Thoracic aorta (tissue), 2 donors: ENCODE data around the gene CWF19L2. TPM values are rescaled to one million over a fixed set of nuclear protein-coding genes. Genes with fewer than 3 reads are reported as not detected.
"Not testable (repeated sequence)": the region's sequence is repeated elsewhere in the genome, so short reads cannot be mapped to it uniquely, and the experiment has no call there.

Experiments
- ATAC-seq: fragments of 150-250 bp; one replicate; pipeline ENCODE4 v1.8.0; 2017; ENCODE audit warnings: low read depth; ENCODE audit not compliant: insufficient number of reproducible peaks, low FRiP score
- DNase-seq: peaks from one replicate; pipeline ENCODE4 v3.0.0-alpha.2; 2020; ENCODE audit warnings: low spot score
- H3K27ac ChIP-seq, 2 donors: fragments of 200-600 bp; sonication (generic); 1 replicate in 1 of 2; 2 replicates in 1 of 2; pipeline ENCODE4 v1.5.1; 2016; ENCODE audit warnings: mild to moderate bottlenecking in 2 of 2, moderate library complexity in 2 of 2
- H3K27me3 ChIP-seq: fragments of 200-600 bp; sonication (generic); replicated peaks from 2 replicates; pipeline ENCODE4 v1.6.0; 2016; ENCODE audit warnings: mild to moderate bottlenecking; ENCODE audit not compliant: insufficient read depth
- H3K36me3 ChIP-seq: fragments of 200-600 bp; sonication (generic); one replicate; pipeline ENCODE4 v1.5.1; 2016
- H3K4me1 ChIP-seq, 2 donors: fragments of 200-600 bp; sonication (generic); 1 replicate in 1 of 2; 2 replicates in 1 of 2; pipeline versions ENCODE4 v1.5.1 to v1.6.0; 2016; ENCODE audit warnings: low read depth in 2 of 2, mild to moderate bottlenecking in 1 of 2; ENCODE audit not compliant: control insufficient read depth in 1 of 2
- H3K4me3 ChIP-seq: fragments of 200-600 bp; sonication (generic); 2 replicates; pipeline ENCODE4 v1.5.1; 2016; ENCODE audit warnings: mild to moderate bottlenecking
- H3K9me3 ChIP-seq: fragments of 200-600 bp; sonication (generic); 2 replicates; pipeline ENCODE4 v1.5.1; 2016
- total RNA-seq, 2 donors: library from RNA; depleted of rRNA; stranded (reverse); fragments of >200 nt; gene quantifications; one replicate each; pipeline versions ENCODE4 v1.1.0 to v1.2.3, GENCODE V29; 2016
- TF ChIP-seq, protein P1 (sequence below): fragments of 200-600 bp; sonication (generic); IDR thresholded peaks from one replicate; pipeline ENCODE4 v1.5.1; 2019; ENCODE audit warnings: antibody characterized with exemption

Gene CWF19L2
- total RNA-seq, 2 donors from 2014 or later, result 21.0 to 23.3 TPM

DNA sequence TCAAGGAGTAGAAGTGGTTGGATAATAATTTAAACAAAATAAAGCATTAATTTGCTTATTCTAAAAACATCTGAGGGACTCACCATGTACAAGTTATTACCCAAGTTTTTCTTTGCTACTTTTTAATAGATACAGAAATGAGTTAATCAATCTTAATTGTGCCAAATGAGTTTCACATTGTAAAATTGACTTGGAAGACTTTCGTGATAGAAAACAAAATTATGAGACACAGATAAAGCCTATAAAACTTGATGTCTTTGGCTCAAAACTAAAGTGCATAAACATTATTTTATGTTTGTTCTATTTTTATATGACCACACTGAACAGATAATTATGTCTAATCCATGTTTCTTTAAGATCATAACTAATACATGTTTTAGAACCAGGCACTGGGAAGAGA, 10.1 kb upstream of the CWF19L2 start:
- no peaks in the 10 kb centered on the region for H3K36me3 ChIP-seq
- H3K9me3 ChIP-seq, result no peaks in the 10 kb centered on the region
- no peaks in the 10 kb centered on the region for H3K4me1 ChIP-seq
- no peak overlapping the region for H3K27ac ChIP-seq
- ATAC-seq (no peak), DNase-seq (no peak)
- H3K27me3 ChIP-seq, result no peaks in the 10 kb centered on the region
- H3K4me3 ChIP-seq, result no peak overlapping the region
- TF ChIP-seq, protein P1, sequence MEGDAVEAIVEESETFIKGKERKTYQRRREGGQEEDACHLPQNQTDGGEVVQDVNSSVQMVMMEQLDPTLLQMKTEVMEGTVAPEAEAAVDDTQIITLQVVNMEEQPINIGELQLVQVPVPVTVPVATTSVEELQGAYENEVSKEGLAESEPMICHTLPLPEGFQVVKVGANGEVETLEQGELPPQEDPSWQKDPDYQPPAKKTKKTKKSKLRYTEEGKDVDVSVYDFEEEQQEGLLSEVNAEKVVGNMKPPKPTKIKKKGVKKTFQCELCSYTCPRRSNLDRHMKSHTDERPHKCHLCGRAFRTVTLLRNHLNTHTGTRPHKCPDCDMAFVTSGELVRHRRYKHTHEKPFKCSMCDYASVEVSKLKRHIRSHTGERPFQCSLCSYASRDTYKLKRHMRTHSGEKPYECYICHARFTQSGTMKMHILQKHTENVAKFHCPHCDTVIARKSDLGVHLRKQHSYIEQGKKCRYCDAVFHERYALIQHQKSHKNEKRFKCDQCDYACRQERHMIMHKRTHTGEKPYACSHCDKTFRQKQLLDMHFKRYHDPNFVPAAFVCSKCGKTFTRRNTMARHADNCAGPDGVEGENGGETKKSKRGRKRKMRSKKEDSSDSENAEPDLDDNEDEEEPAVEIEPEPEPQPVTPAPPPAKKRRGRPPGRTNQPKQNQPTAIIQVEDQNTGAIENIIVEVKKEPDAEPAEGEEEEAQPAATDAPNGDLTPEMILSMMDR, result no peak

DNA sequence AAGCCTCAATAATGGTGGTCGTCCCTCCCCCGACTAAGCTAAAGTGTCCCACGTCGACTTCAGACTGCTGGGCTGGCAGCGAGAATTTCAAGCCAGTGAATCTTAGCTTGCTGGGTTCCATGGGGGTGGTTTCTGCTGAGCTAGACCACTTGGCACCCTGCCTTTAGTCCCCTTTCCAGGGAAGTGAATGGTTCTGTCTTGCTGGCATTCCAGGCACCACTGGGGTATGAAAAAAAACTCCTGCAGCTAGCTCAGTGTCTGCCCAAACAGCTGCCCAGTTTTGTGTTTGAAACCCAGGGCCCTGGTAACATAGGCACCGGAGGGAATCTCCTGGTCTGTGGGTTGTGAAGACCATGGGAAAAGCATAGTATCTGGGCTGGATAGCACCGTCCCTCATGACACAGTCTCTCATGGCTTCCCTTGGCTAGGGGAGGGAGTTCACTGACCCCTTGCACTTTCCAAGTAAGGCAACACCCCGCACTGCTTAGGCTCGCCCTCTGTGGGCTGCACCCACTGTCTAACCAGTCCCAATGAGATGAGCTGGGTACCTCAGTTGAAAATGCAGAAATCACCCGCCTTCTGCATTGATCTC, 8.7 kb upstream of the CWF19L2 start:
- H3K4me1 ChIP-seq, H3K27me3 ChIP-seq, H3K9me3 ChIP-seq, ATAC-seq, H3K4me3 ChIP-seq, H3K27ac ChIP-seq, DNase-seq, H3K36me3 ChIP-seq: not testable (repeated sequence)

DNA sequence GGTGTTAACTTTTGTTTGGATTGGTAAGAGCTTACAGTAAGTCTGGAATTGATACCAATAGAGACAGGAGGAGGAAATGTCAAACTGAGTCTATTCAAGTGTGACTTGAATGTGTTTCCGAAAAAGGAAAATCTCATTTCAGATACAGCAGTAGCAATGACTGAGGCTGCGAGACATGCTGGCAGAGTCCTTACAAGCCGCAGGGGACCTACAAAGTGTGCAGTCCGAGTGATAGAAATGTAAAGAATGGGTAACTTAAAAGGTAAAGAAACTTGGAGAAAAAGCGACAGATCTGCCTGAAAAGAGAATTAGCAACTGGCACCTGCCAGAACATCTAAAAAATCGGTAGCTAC, 444 bp downstream of the CWF19L2 start:
- Histone ChIP-seq H3K9me3 (no peaks in the 10 kb centered on the region), H3K4me3 (peak overlapping the region; percentile 79), H3K27me3 (no peaks in the 10 kb centered on the region), H3K4me1 (peaks cover 3 to 11% of the 10 kb centered on the region in 2 donors), H3K27ac (peak overlapping the region; percentile 75), H3K36me3 (peaks cover 16% of the 10 kb centered on the region)
- no peak for DNase-seq
- TF ChIP-seq, protein P1, result no peak
- ATAC-seq, result no peak

DNA sequence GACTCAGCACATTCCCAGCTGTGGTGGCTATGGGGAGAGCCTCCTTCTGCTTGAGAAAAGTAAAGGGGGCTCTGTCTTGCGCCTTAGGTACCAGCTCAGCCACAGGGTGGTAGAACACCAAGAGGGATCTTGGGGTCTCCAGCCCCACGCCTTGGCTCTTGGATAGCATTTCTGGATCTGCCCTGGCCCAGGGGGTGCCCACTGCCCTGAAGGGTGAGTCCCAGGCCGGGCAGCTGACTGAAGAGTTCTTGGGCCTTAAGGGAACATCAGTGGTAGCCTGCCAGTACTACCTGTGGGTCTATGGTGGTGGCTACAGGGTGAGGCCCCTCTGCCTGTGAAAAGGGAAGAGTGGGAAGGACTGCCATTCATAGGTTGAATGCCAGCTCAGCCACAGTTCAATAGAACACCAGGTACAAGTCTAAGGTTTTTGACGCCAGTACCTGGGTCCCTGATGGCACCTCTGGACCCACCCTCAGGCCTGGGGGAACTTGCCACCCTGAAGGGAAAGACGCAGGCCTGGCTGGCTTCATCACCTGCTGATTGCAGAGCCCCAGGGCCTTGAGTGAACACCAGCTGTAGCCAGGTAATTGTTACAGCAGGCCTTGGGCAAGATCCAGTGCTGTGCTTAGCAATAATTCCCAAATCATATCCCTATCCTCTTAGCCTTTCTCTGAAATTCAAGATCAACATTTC, 3.9 kb downstream of the CWF19L2 start:
- Histone ChIP-seq H3K27ac (no peak overlapping the region), H3K4me3 (no peak overlapping the region), H3K9me3 (no peaks in the 10 kb centered on the region), H3K36me3 (peaks cover 16% of the 10 kb centered on the region), H3K4me1 (peaks cover 3 to 11% of the 10 kb centered on the region in 2 donors), H3K27me3 (no peaks in the 10 kb centered on the region)
- TF ChIP-seq, protein P1, result no peak
- DNase-seq, result no peak
- no peak for ATAC-seq

DNA sequence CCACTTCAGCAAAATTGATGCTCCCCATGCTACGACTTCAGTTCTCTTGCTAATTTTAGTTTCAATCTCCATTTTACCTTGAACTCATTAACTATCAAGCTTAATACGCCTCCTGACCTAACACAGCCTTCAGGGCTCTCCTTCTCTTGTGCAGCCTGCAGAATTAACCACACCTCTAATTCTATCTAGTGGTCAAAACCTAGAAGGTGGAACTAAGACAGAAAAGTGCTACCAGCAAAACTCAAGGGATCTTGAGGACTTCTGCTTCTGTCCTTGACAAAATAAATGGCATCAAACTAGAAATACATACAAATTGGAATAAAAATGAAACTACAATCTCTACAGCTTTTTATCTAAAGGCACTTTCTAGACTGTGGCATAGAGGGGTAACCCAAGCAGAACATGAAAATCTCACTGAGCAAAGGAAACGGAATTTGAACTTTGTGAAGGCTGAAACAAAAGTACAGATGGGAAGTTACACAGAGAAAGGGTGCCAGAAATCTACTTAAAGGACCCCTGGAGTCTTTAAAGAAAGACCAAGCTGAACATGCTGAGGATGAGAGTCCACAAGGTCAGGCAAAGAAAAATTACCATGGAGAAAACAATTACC, 10.7 kb downstream of the CWF19L2 start:
- DNase-seq (no peak), ATAC-seq (no peak)
- TF ChIP-seq, protein P1, result no peak
- Histone ChIP-seq H3K27me3 (no peaks in the 10 kb centered on the region), H3K9me3 (no peaks in the 10 kb centered on the region), H3K4me3 (no peak overlapping the region), H3K27ac (no peak overlapping the region), H3K36me3 (peaks cover 12% of the 10 kb centered on the region), H3K4me1 (no peaks in the 10 kb centered on the region)
